GM18907 (cell line): ENCODE results near the gene PC.
"Not testable (repeated sequence)": the region's sequence is repeated elsewhere in the genome, so short reads cannot be mapped to it uniquely, and the experiment has no call there.

Experiments
- ATAC-seq: cut with Tn5 transposase; IDR thresholded peaks from one replicate; pipeline ENCODE4 v1.9.1; 2021; ENCODE audit warnings: mild to moderate bottlenecking, moderate library complexity; ENCODE audit not compliant: unreplicated experiment

The PC gene, protein sequence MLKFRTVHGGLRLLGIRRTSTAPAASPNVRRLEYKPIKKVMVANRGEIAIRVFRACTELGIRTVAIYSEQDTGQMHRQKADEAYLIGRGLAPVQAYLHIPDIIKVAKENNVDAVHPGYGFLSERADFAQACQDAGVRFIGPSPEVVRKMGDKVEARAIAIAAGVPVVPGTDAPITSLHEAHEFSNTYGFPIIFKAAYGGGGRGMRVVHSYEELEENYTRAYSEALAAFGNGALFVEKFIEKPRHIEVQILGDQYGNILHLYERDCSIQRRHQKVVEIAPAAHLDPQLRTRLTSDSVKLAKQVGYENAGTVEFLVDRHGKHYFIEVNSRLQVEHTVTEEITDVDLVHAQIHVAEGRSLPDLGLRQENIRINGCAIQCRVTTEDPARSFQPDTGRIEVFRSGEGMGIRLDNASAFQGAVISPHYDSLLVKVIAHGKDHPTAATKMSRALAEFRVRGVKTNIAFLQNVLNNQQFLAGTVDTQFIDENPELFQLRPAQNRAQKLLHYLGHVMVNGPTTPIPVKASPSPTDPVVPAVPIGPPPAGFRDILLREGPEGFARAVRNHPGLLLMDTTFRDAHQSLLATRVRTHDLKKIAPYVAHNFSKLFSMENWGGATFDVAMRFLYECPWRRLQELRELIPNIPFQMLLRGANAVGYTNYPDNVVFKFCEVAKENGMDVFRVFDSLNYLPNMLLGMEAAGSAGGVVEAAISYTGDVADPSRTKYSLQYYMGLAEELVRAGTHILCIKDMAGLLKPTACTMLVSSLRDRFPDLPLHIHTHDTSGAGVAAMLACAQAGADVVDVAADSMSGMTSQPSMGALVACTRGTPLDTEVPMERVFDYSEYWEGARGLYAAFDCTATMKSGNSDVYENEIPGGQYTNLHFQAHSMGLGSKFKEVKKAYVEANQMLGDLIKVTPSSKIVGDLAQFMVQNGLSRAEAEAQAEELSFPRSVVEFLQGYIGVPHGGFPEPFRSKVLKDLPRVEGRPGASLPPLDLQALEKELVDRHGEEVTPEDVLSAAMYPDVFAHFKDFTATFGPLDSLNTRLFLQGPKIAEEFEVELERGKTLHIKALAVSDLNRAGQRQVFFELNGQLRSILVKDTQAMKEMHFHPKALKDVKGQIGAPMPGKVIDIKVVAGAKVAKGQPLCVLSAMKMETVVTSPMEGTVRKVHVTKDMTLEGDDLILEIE

GRCh38 chr11:66958232-66958955 lies at the start of gene PC:
Gene PC, minus strand, starts transcription at chr11:66958383. Its CDS starts 86,224 bp downstream, at chr11:66872159.
- peak; percentile 96 for ATAC-seq

- ATAC-seq: no peak
Measured at GRCh38 chr11:67007126-67007525, 48.9 kb upstream of the PC start.

DNA sequence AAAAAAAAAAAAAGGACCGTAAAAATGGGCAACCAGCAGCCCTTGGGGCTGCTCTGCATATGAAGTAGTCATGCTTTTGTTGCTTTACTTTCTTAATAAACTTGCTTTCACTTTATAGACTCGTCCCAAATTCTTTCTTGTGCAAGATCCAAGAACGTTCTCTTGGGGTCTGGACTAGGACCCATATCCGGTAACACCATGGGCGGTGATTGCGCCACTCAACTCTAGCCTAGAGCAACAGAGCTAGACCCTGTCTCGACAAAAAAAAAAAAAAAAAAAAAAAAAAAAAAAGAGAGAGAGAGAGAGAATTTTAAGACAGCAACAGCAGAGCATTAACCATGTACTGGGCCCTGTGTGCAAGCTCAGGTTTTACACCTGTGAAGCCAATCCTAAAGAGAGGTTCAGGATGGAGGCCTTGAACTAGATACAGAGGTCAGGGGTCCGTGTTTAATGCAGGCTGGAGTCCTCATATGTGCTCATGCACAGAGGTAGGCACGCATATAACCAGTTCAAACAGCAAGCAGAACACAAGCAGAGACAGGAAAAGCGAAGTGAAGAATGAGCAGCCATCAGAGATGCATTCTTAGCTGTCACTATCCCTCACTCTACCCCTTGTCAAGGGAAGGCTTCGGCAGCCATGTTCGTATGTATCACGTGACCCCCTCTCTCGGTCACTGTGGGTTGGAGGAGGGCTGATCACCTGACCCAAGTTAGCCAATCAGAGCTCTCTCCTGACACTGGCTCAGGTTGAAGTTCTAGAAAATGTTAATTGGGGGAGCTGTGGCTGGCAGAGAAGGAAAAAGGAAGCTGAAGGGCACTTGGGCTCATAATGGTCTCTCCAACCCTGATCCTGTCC lies 48.1 kb upstream of the PC start:
- ATAC-seq: no peak

GRCh38 chr11:67005200-67005599 lies 47.0 kb upstream of the PC start:
- ATAC-seq: not testable (repeated sequence)

- no peak for ATAC-seq
Measured at GRCh38 chr11:67002921-67003411, 44.8 kb upstream of the PC start.

GRCh38 chr11:67002297-67002913 lies 44.2 kb upstream of the PC start:
- no peak for ATAC-seq

GRCh38 chr11:67001332-67001731 lies 43.1 kb upstream of the PC start:
- no peak for ATAC-seq

DNA sequence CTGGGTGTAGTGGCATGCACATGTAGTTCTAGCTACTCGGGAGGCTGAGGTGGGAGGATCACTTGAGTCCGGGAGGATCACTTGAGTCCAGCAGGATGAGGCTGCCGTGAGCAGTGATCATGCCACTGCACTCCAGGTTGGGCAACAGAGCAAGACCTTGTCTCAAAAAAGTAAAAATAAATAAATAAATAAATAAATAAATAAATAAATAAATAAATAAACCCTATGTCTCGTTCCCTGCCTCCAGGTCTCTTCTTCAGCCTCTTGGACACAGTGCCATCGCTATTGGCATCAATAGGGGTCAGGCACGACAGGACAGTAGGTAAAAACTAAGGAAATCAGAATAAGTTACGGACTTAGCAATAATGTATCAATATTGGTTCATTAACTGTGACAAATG lies 41.4 kb upstream of the PC start:
- ATAC-seq: no peak

DNA sequence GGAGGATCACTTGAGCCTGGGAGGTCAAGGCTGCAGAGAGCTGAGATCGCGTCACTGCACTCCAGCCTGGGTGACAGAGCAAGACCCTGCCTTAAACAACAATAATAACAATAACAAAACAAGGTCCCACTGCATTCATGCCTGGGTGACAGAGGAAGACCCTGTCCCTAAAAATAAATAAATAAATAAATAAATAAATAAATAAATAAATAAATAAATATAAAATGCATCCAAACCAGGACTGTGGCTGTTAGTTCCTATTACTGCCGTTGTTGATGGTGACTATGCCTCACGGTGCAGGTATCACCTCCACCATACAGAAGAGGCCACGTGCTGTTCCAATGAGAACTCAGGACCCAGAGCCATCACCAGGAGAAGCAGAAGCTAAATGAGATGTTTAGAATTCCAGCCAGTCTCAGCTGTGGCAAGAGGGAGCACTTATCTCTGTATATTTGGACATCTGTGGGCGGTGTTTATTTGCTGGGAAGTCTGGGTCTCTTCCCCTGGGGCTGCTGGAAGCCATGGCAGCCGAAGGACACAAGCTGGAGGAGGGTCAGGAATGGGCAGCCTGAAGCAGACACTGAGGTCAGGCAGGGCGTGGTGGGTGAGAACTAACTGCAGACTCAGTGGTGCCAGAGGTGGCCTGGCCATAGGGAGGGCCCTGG lies 38.6 kb upstream of the PC start:
- no peak for ATAC-seq

- no peak for ATAC-seq
Measured at GRCh38 chr11:66992041-66992440, 33.9 kb upstream of the PC start.

GRCh38 chr11:66989360-66989759 lies 31.2 kb upstream of the PC start:
- ATAC-seq: not testable (repeated sequence)

GRCh38 chr11:66988741-66989140 lies 30.6 kb upstream of the PC start:
- not testable (repeated sequence) for ATAC-seq

- ATAC-seq: no peak
Measured at GRCh38 chr11:66987924-66988637, 29.9 kb upstream of the PC start.

- ATAC-seq: no peak
Measured at GRCh38 chr11:66987158-66987620, 29.0 kb upstream of the PC start.

DNA sequence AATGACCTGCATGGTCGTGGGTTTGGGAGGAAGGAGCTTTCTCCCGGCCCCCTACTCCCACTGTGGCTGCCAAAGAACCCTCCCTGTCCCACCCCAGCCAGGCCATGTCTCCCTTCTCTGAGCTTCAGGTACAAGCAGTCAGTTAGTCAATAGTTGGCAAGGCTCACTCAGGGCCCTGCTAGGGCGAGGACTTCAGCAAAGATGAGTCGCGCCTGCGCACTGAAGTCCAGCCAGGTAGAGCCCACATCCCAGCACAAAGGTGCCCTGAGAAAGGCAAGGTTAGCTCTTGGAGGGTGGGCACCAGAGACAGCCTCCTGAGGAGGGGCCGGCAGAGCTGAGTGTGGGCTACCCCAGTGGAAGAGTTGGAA lies 28.0 kb upstream of the PC start:
- ATAC-seq: no peak

DNA sequence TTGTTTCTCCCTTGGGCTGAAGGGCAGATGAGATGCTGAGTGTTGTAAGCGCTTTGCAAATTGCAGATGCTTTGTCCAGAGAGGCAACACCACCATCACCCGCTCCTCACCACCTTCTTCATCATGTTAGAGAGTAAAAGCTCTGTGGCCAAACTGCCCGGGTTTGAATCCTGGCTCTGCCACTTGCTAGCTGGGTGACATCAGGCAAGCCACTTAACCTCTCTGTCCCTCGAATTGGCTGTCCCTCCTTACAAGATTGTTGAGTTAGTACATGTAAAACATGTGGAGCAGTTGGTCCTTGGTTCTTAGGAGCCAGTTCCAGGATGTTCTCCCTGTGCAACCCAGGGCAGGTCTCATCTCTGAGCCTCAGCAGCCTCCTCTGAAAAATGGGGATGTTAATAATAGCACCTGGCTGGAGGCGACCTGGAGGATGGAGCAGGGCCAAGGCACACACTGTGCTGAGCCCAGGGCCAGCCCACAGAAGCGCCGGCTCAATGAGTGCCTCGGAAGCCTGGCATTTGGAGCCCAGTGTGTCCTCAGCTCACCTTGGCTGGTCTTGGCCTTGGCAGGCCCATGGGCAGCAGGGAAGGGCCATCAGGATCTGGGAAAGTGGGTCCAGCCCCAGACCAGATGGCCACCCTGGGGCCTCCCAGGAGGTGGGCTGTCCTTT lies 27.5 kb upstream of the PC start:
- ATAC-seq: no peak

DNA sequence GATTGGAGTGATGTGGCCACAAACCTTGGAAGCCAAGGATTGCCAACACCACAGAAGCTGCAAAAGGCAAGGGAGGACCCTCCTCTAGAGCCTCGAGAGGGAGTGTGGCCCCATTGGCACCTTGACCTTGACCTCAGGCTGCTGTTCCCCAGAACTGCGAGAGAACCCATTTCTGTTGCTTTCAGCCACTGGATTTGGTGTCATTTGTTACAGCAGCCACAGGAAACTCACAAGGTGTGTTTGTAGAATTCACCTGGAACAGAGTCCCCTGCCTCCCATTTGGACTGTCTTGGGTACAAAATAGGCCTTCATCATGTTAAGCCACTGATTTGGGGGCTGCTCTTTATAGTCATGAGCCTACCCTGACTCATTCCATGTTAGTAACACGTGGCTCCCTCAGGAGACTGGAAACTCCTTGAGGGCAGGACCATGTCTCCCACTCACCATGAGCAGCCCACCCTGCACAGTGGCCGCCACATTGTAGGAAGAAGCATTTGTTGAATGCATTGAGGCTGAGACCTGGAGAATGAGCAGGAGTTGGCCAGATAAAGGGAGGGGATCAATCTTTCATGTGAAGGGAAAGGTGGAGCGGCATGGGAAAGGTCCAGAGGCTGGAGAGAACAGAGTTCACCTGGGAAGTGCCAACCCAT lies 25.2 kb upstream of the PC start:
- no peak for ATAC-seq
